ENCODE measurements around the gene TNFRSF12A.

TNFRSF12A gene

GRCh38 chr16:3026609-3027488, 6.7 kb downstream of the TNFRSF12A start:
- DNase-seq (ENCODE audit: low read depth): no peak

GRCh38 chr16:3027489-3027795, 7.3 kb downstream of the TNFRSF12A start:
- no peak for DNase-seq (ENCODE audit: low read depth)

- DNase-seq (ENCODE audit: low read depth): peak; percentile 86
These were observed 8.0 kb downstream of the TNFRSF12A start for GRCh38 chr16:3027983-3028715.

GRCh38 chr16:3028716-3029319, 8.7 kb downstream of the TNFRSF12A start:
- no peak for DNase-seq (ENCODE audit: low read depth)

GRCh38 chr16:3029491-3030221, 9.5 kb downstream of the TNFRSF12A start:
- no peak for DNase-seq (ENCODE audit: low read depth)

- DNase-seq (ENCODE audit: low read depth): no peak
These were observed 10.3 kb downstream of the TNFRSF12A start for GRCh38 chr16:3030222-3031212.

- no peak for DNase-seq (ENCODE audit: low read depth)
These were observed 12.5 kb downstream of the TNFRSF12A start for GRCh38 chr16:3032624-3033023.

- no peak for DNase-seq (ENCODE audit: low read depth)
These were observed 15.3 kb downstream of the TNFRSF12A start for GRCh38 chr16:3035289-3035971.

- no peak for DNase-seq (ENCODE audit: low read depth)
These were observed 16.0 kb downstream of the TNFRSF12A start for GRCh38 chr16:3035972-3036725.

- DNase-seq (ENCODE audit: low read depth): no peak
These were observed 16.7 kb downstream of the TNFRSF12A start, which contains the start of gene BICDL2 for GRCh38 chr16:3036726-3037315. BICDL2 (minus strand) TSS chr16:3036944; CDS start chr16:3035496, 1,448 bp downstream.

- no peak for DNase-seq (ENCODE audit: low read depth)
These were observed 18.1 kb downstream of the TNFRSF12A start for GRCh38 chr16:3038256-3038655.

GRCh38 chr16:3038896-3039295, 18.7 kb downstream of the TNFRSF12A start:
- no peak for DNase-seq (ENCODE audit: low read depth)

- DNase-seq (ENCODE audit: low read depth): no peak
These were observed 22.2 kb downstream of the TNFRSF12A start for GRCh38 chr16:3042376-3042775.

- no peak for DNase-seq (ENCODE audit: low read depth)
These were observed 24.5 kb downstream of the TNFRSF12A start for GRCh38 chr16:3044708-3045107.

- DNase-seq (ENCODE audit: low read depth): no peak
These were observed 25.8 kb downstream of the TNFRSF12A start, which contains the start of gene MMP25 for GRCh38 chr16:3045758-3046640. MMP25 (plus strand) TSS chr16:3046561; CDS start chr16:3046918, 357 bp downstream.

GRCh38 chr16:3046641-3047386, 26.6 kb downstream of the TNFRSF12A start:
- no peak for DNase-seq (ENCODE audit: low read depth)

GRCh38 chr16:3047387-3047720, 27.2 kb downstream of the TNFRSF12A start:
- DNase-seq (ENCODE audit: low read depth): no peak

Measured in stimulated activated CD8-positive, alpha-beta memory T cell treated with anti-CD3 and anti-CD28 coated beads, Interleukin-15, amount 100 ng/mL, for 24 hours (primary cell).